ENCODE data around the gene GATB. TPM values are rescaled to one million over a fixed set of nuclear protein-coding genes. Genes with fewer than 3 reads are reported as not detected.

Gene GATB
- total RNA-seq, 1 experiment from 2014 or later = 20.4 TPM

- ATAC-seq = no peak
- POLR2A ChIA-PET (ENCODE audit: unreplicated experiment) = no interaction called here
These were observed 107.8 kb downstream of the GATB start for GRCh38 chr4:151652841-151653547.

GRCh38 chr4:151651496-151651895, 109.3 kb downstream of the GATB start:
- H3K4me2 ChIP-seq (ENCODE audit: low read length) = no peak overlapping the region
- POLR2A ChIA-PET (ENCODE audit: unreplicated experiment) = no interaction called here
- TF ChIP-seq EZH2 (IDR thresholded peaks at IDR 0.05; ENCODE audit: low read length, unreplicated experiment) (no peak), CTCF (conservative IDR thresholded peaks at IDR 0.05; ENCODE audit: low read depth, low read length) (no peak), EZH2phosphoT487 (IDR thresholded peaks at IDR 0.05; ENCODE audit: borderline replicate concordance, low read length) (no peak)
- BruUV-seq (replicated peaks) = no TSS peak
- DNase-seq = no peak
- no peak overlapping the region for H2AFZ ChIP-seq (ENCODE audit: low read length)
- intact Hi-C loops (cut with micrococcal nuclease) = no loop called here
- H3K9me3 ChIP-seq (ENCODE audit: low read length) = no peaks in the 10 kb centered on the region
- no peak overlapping the region for H3K27ac ChIP-seq (ENCODE audit: low read length)
- H3K9ac ChIP-seq (ENCODE audit: low read length) = no peak overlapping the region
- H3F3A ChIP-seq (ENCODE audit: low read length, unreplicated experiment) = no peaks in the 10 kb centered on the region
- no peaks in the 10 kb centered on the region for H4K20me1 ChIP-seq (ENCODE audit: low read length)
- CTCF ChIA-PET = no interaction called here
- H3K79me2 ChIP-seq (ENCODE audit: low read length) = no peaks in the 10 kb centered on the region
- no peak overlapping the region for H3K4me3 ChIP-seq (ENCODE audit: low read length)
- no peaks in the 10 kb centered on the region for H3K4me1 ChIP-seq (ENCODE audit: insufficient read depth, low read length)
- H3K36me3 ChIP-seq (ENCODE audit: low read depth, low read length) = no peaks in the 10 kb centered on the region
- no peak for ATAC-seq
- H3K27me3 ChIP-seq (ENCODE audit: low read length) = no peaks in the 10 kb centered on the region
- no peaks in the 10 kb centered on the region for H3K9me2 ChIP-seq (replicated peaks; ENCODE audit: low read length)

More at GRCh38 chr4:151652841-151653547, 107.8 kb downstream of the GATB start:
- H3K4me1 ChIP-seq (ENCODE audit: insufficient read depth, low read length) = no peaks in the 10 kb centered on the region
- H3K9ac ChIP-seq (ENCODE audit: low read length) = no peak overlapping the region
- H2AFZ ChIP-seq (ENCODE audit: low read length) = no peak overlapping the region
- DNase-seq = no peak
- CTCF ChIA-PET = no interaction called here
- H3K79me2 ChIP-seq (ENCODE audit: low read length) = no peaks in the 10 kb centered on the region
- no peaks in the 10 kb centered on the region for H3K9me3 ChIP-seq (ENCODE audit: low read length)
- no peaks in the 10 kb centered on the region for H3F3A ChIP-seq (ENCODE audit: low read length, unreplicated experiment)
- no peak overlapping the region for H3K4me3 ChIP-seq (ENCODE audit: low read length)
- TF ChIP-seq CTCF (conservative IDR thresholded peaks at IDR 0.05; ENCODE audit: low read depth, low read length) (no peak), EZH2 (IDR thresholded peaks at IDR 0.05; ENCODE audit: low read length, unreplicated experiment) (no peak), EZH2phosphoT487 (IDR thresholded peaks at IDR 0.05; ENCODE audit: borderline replicate concordance, low read length) (no peak)
- no peaks in the 10 kb centered on the region for H3K27me3 ChIP-seq (ENCODE audit: low read length)
- H3K36me3 ChIP-seq (ENCODE audit: low read depth, low read length) = no peaks in the 10 kb centered on the region
- no peak overlapping the region for H3K27ac ChIP-seq (ENCODE audit: low read length)
- intact Hi-C loops (cut with micrococcal nuclease) = no loop called here
- H3K9me2 ChIP-seq (replicated peaks; ENCODE audit: low read length) = no peaks in the 10 kb centered on the region
- no peaks in the 10 kb centered on the region for H4K20me1 ChIP-seq (ENCODE audit: low read length)
- BruUV-seq (replicated peaks) = no TSS peak
- H3K4me2 ChIP-seq (ENCODE audit: low read length) = no peak overlapping the region

GRCh38 chr4:151649479-151649878, 111.3 kb downstream of the GATB start:
- no peaks in the 10 kb centered on the region for H3F3A ChIP-seq (ENCODE audit: low read length, unreplicated experiment)
- POLR2A ChIA-PET (ENCODE audit: unreplicated experiment) = no interaction called here
- no peaks in the 10 kb centered on the region for H3K79me2 ChIP-seq (ENCODE audit: low read length)
- no peaks in the 10 kb centered on the region for H3K9me3 ChIP-seq (ENCODE audit: low read length)
- intact Hi-C loops (cut with micrococcal nuclease) = no loop called here
- no peak for DNase-seq
- no peak overlapping the region for H2AFZ ChIP-seq (ENCODE audit: low read length)
- no peaks in the 10 kb centered on the region for H3K27me3 ChIP-seq (ENCODE audit: low read length)
- H3K4me2 ChIP-seq (ENCODE audit: low read length) = no peak overlapping the region
- TF ChIP-seq EZH2phosphoT487 (IDR thresholded peaks at IDR 0.05; ENCODE audit: borderline replicate concordance, low read length) (no peak), CTCF (conservative IDR thresholded peaks at IDR 0.05; ENCODE audit: low read depth, low read length) (no peak), EZH2 (IDR thresholded peaks at IDR 0.05; ENCODE audit: low read length, unreplicated experiment) (no peak)
- no peak for ATAC-seq
- H3K27ac ChIP-seq (ENCODE audit: low read length) = no peak overlapping the region
- H3K4me3 ChIP-seq (ENCODE audit: low read length) = no peak overlapping the region
- no TSS peak for BruUV-seq (replicated peaks)
- no peaks in the 10 kb centered on the region for H4K20me1 ChIP-seq (ENCODE audit: low read length)
- no peaks in the 10 kb centered on the region for H3K4me1 ChIP-seq (ENCODE audit: insufficient read depth, low read length)
- H3K9ac ChIP-seq (ENCODE audit: low read length) = no peak overlapping the region
- no peaks in the 10 kb centered on the region for H3K36me3 ChIP-seq (ENCODE audit: low read depth, low read length)
- CTCF ChIA-PET = no interaction called here
- no peaks in the 10 kb centered on the region for H3K9me2 ChIP-seq (replicated peaks; ENCODE audit: low read length)
